Activated CD4-positive, CD25-positive, alpha-beta regulatory T cell treated with anti-CD3 and anti-CD28 coated beads, Interleukin-2, amount 50 U/mL, for 24 hours (primary cell): Measurements from ENCODE around the gene HHAT.

ENCODE experiments used
- ATAC-seq, 2 donors: fragments of 150-1000 bp; cut with Tn5 transposase; one replicate each; pipeline ENCODE4 v1.10.0; 2021; ENCODE audit warnings: mild to moderate bottlenecking in 1 of 2, moderate library complexity in 1 of 2

Gene HHAT

DNA sequence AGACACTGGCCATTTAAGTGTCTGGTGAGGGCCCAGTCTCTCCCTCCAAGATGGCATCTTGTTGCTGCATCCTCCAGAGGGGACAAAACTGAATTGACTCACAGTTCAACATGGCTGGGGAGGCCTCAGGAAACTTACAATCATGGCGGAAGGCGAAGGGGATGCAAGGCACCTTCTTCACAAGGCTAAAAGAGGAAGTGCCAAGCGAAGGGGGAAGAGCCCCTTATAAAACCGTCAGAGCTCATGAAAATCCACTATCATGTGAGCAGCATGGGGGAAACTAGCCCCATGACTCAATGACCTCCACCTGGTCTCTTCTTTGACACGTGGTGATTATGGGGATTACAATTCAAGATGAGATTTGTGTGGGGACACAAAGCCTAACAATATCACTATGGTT is 280.1 kb downstream of the HHAT start:
- no peak for ATAC-seq

DNA sequence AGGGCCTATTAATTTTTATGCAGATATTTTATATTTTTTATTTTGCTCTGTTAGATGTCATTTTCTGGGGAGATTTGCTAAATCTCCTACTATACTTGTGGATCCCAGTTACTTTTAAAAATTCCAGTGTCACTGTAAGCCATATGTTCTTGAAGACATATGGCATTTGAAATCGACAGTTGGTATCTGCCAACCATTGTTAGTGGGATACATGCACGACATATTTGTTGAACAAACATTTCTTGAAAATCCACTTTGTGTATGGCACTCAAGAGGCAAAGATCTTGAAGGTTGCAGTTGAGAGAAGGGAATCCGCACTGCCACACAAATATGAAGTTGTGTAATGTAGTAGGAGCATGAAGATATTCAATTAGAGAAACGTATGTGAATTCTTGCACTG is 287.7 kb downstream of the HHAT start:
- no peak for ATAC-seq

GRCh38 chr1:210617293-210617692 is 288.6 kb downstream of the HHAT start:
- ATAC-seq = no peak

DNA sequence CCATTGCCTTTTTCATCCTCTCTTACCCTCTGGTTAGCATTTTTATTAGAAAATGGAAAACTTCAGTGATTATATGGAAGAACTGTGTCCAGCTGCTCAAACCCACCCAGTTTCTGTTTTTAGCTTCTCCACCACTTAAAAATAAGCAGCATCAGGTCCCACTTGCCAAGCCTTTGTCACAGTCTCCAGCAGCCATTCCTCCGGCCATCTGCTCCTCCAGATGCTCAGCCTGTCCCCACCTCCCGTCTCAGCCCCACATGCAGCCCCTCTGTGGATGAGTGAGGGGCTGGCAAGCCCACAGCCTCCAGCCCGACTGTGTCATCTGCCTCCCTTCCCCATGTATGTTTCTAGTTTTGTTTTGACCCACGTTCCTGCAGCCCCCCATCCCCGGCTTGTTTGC is 289.7 kb downstream of the HHAT start:
- ATAC-seq = no peak

DNA sequence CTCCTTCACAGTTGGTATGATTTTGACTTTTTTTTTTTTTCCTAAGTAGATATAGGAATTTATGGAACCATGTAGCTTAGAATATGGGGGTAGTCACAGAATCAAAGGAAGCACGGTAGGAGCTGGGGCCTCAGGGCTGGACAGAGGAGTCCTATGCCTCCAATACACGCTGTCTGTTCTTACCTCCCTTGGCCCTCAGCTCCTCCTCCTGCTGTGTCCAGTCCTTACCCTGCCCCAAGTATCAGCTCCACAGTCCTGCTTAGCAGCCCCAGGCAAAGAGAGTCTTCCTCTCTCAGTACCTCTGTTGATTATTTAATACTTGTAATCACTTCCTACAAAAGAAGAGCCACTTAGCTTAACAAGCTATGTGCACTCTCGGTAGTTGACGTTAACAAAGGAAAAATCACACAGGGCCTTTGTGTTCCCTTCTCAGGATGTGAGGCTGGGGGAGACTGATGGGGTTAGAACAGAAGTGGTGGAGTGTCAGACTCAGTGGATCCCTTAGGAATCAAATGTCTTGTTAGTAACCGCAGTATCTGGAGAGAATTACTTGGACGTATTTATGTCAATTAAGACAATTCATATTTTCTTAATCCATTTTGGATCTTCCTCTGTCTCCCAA is 292.3 kb downstream of the HHAT start:
- no peak for ATAC-seq

- no peak for ATAC-seq
These were observed 293.0 kb downstream of the HHAT start for GRCh38 chr1:210621712-210622111.

DNA sequence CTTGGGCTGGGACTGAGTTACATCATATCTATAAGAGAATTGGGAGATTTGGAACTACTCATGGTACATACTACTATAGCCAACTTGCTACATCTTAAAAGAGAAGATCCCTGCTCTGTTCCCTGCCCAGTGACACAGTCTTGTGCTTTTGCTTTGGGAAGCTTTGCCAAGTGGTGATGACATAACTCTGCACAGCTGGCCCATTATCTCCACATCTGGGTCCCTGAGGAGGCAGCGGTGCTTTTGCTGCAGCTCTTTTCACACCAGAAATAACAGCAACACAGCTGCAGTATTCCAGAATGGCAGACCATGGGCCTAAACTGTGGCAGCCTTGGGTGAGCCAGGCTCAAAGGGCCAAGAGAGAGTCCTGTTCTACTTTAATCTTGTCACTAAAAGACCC is 296.0 kb downstream of the HHAT start:
- no peak for ATAC-seq

DNA sequence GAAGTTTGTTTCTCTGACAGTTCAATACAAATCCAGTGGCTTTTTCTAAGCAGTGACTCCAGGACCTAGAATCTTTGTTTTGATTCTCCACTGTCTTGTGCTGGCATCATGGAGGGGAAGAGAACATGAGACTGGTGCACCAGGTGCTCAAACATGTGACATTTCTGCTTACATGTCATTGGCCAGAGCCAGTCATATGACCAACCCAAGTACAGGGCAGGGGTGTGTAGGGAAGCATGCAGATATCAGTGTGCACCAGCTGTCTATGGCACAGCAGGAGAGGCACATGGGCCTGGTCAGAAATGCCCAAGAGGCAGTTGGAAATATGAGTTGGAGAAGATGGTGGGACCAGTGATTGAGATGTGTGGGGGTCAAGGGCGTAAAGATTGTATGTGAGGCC is 297.0 kb downstream of the HHAT start:
- ATAC-seq = no peak

GRCh38 chr1:210626341-210626740 is 297.6 kb downstream of the HHAT start:
- ATAC-seq = no peak

GRCh38 chr1:210627755-210628154 is 299.1 kb downstream of the HHAT start:
- no peak for ATAC-seq

- no peak for ATAC-seq
These were observed 300.6 kb downstream of the HHAT start for GRCh38 chr1:210629276-210629675.

GRCh38 chr1:210631399-210631798 is 302.7 kb downstream of the HHAT start:
- no peak for ATAC-seq

DNA sequence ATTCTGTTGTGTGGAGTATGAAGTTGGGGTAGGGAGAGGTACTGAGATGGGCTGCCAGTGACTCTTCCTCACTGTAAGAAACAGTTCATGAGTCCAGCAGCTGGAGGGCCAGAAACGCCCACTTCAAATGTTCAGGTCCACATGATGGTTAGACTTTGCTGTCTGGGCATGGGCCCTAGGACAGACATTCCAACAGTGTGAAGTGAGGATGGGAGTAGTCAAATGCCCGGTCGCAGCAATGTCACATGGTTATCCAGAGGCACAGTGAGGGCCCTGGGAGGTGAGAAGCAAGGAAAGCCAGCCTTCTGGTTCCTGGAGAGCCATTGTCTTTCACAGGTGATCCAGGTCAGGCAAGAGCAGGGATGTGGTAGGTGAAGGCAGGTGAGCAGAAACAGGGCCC is 304.4 kb downstream of the HHAT start:
- ATAC-seq = no peak

GRCh38 chr1:210633636-210634035 is 304.9 kb downstream of the HHAT start:
- ATAC-seq = no peak

DNA sequence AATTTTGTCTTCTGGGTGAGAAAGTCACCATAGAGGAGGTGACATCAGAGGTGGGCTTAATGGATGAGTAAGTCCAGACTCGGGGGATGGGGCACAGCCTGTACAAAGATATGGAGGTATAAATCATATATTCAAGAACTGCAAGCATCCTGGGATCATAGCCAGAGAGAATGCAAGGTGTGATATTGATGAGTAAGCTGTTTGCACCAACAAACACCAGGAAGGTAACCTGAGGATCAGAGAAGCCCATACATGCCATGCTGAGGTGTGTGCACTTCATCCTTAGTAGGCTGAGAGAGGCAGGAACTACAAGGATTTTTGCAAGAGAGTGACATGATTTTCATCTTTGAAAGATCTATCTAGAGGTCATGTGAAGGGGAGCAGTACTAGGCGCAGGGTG is 306.4 kb downstream of the HHAT start:
- no peak for ATAC-seq

DNA sequence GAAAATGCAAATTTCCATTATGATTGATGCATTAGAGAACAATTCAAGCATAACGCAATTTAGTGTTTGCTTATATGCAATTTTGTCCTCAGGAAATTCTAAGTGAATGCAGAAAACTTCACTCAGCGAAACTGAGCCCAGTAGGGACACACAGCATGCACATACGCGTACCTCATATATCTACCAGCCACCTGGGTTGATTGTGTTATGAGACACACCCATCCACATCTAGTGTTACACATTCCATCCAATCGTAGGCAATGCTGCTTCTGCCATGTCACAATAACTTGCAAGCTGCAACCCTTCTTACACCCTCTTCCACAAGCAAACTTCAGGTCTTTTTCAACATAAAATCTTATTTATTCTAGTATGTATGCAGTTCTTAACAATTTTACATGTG is 312.9 kb downstream of the HHAT start:
- no peak for ATAC-seq

DNA sequence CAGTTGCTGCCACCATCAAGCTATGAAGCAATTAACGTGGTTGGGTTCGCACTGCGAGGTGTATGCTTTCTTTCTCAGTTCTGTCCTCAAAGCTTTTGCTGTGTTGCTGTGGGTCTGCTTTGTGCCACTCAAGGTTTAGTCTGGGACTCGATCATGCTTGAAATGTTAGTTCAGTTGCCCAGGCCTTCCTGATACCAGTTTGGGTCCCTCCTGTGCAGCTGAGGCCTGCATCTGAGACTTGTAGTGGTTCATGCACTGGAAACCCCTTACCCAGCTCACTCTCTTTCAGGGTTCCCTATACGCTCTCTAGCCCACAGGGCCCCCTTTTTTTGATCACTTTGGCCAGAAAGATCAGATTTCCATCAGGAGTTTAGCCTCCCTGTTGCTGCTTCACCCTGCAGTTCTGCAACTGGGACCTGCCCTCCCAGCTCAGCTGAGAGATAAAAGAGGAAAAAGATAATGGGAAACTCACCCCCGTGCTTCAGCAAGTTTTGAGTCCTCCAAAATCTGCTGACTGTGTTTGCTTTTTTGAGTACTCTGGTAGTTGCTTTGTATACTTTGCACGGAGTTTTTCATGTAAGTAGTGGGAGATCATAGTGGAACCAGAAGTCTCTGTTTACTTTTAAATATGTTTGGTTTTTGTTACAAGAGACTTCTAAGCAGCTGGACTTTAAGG is 317.0 kb downstream of the HHAT start:
- no peak for ATAC-seq

DNA sequence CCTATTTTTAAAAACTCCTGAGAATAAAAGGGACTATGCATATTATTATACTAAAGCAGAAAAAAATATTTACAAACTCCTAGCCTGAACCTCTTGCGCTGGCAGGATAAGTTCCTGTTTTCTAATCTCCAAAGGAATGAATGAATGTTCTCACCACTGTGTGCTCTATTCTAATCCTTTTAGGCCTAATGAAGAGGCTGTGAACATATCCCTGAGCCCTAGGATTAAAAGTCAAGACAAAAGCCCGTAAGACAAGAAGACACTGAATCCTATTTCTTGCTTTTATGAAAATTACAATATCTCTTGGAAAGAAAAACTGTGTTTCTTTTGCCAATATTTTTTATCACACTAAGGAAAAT is 317.5 kb downstream of the HHAT start:
- ATAC-seq = no peak

- no peak for ATAC-seq
These were observed 319.0 kb downstream of the HHAT start for GRCh38 chr1:210647406-210648333.

GRCh38 chr1:210648588-210649269 is 320.0 kb downstream of the HHAT start:
- ATAC-seq = no peak

DNA sequence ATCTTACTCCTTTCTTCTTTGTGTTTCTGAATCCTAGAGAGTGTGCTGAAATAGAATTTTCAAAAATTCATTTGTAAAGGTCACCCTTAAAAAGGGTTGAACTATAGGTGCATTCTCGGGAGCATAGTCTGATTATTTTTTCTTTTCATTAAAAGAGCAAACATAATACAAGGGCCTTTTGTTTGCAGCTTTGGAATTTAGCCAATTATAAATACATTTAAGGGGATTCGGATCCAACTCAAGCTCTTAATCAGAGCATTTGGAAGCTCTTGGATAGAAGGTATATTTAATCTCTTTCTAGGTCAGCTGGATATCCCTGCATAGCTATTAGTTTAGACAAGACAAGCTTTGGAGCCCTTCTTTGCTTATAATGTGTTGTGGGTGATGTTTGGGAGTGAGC is 321.7 kb downstream of the HHAT start:
- ATAC-seq = no peak

DNA sequence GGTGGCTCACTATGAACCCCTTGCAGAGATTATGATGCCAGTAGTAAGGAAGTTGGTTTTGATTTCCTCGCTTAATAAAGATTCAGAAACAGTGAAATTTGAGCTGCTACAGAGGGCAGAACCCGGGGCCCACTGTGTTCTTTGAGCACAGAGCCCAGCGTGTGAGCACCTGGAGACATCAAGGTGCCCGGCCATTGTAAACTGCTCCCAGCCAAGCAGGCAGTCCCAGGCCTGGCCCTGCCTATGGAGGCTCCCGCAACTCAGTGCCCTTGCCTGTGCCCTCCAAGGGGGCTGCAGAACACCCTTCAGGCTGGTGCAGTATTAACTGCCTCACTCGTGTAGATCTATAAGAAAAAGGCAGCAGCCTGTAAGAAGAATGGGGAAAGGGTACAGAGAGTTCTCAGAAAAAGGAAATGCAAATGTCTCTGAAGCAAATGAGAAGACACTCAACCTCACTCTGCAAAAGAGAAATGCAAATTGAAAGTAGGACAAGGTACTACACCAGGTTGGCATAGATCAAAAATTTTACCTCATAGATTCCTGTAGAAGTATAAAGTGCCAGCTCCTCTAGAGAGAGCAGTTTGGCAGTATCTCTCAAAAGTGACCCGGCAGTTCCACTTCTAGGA is 323.7 kb downstream of the HHAT start:
- no peak for ATAC-seq

- ATAC-seq = peak in 1 of 2 donors; percentile 17
These were observed 325.1 kb downstream of the HHAT start for GRCh38 chr1:210653771-210654170.
